Measurements from ENCODE around the gene CCDC158.
A peak's percentile ranks its signal among the peaks of the same experiment; 100 is the strongest.

The CCDC158 gene

DNA sequence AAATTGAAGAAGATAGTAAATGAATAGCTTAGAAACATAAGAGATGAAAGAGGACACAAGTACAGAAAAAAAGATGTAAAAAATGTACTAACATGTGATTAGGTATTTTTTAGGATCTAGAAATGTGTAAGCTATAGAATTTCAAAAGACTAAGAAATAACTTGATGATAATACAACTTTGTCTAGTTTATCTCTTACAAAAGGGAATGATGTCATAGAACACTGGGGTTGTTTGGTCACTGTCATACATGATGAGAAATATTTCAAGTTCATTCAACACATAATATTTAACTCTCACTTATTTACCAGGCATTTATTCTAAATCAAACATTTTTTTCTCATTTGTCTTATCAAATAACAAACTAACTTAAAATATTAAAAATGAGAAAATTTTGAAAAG lies 95.9 kb downstream of the CCDC158 start:
- Histone ChIP-seq H3K27me3 (ENCODE audit: insufficient read depth, low read length) (no peaks in the 10 kb centered on the region), H3K4me1 (ENCODE audit: insufficient read depth, low read length) (no peaks in the 10 kb centered on the region), H3K4me3 (ENCODE audit: low read length) (no peak overlapping the region), H3K9me3 (ENCODE audit: insufficient read depth, low read depth, low read length) (peaks cover 18% of the 10 kb centered on the region), H3K27ac (ENCODE audit: low read length) (no peak overlapping the region), H3K36me3 (ENCODE audit: insufficient read depth, low read depth, low read length) (no peaks in the 10 kb centered on the region), H3K9ac (ENCODE audit: low read depth, low read length) (no peak overlapping the region)

- Histone ChIP-seq H3K4me3 (ENCODE audit: low read length) (no peak overlapping the region), H3K36me3 (ENCODE audit: insufficient read depth, low read depth, low read length) (no peaks in the 10 kb centered on the region), H3K27ac (ENCODE audit: low read length) (no peak overlapping the region), H3K27me3 (ENCODE audit: insufficient read depth, low read length) (no peaks in the 10 kb centered on the region), H3K9me3 (ENCODE audit: insufficient read depth, low read depth, low read length) (peaks cover 18% of the 10 kb centered on the region), H3K9ac (ENCODE audit: low read depth, low read length) (no peak overlapping the region), H3K4me1 (ENCODE audit: insufficient read depth, low read length) (no peaks in the 10 kb centered on the region)
These were observed 98.7 kb downstream of the CCDC158 start for GRCh38 chr4:76322236-76322635.

- no peaks in the 10 kb centered on the region for H3K36me3 ChIP-seq (ENCODE audit: insufficient read depth, low read depth, low read length)
- H3K4me1 ChIP-seq (ENCODE audit: insufficient read depth, low read length), result no peaks in the 10 kb centered on the region
- no peaks in the 10 kb centered on the region for H3K9me3 ChIP-seq (ENCODE audit: insufficient read depth, low read depth, low read length)
- no peak overlapping the region for H3K9ac ChIP-seq (ENCODE audit: low read depth, low read length)
- H3K27ac ChIP-seq (ENCODE audit: low read length), result no peak overlapping the region
- no peaks in the 10 kb centered on the region for H3K27me3 ChIP-seq (ENCODE audit: insufficient read depth, low read length)
- H3K4me3 ChIP-seq (ENCODE audit: low read length), result no peak overlapping the region
These were observed 104.8 kb downstream of the CCDC158 start for GRCh38 chr4:76316131-76316530.

- H3K4me1 ChIP-seq (ENCODE audit: insufficient read depth, low read length), result no peaks in the 10 kb centered on the region
- no peaks in the 10 kb centered on the region for H3K9me3 ChIP-seq (ENCODE audit: insufficient read depth, low read depth, low read length)
- H3K4me3 ChIP-seq (ENCODE audit: low read length), result no peak overlapping the region
- no peak overlapping the region for H3K9ac ChIP-seq (ENCODE audit: low read depth, low read length)
- no peaks in the 10 kb centered on the region for H3K36me3 ChIP-seq (ENCODE audit: insufficient read depth, low read depth, low read length)
- no peak overlapping the region for H3K27ac ChIP-seq (ENCODE audit: low read length)
- H3K27me3 ChIP-seq (ENCODE audit: insufficient read depth, low read length), result no peaks in the 10 kb centered on the region
These were observed 105.5 kb downstream of the CCDC158 start for GRCh38 chr4:76315267-76315918.

DNA sequence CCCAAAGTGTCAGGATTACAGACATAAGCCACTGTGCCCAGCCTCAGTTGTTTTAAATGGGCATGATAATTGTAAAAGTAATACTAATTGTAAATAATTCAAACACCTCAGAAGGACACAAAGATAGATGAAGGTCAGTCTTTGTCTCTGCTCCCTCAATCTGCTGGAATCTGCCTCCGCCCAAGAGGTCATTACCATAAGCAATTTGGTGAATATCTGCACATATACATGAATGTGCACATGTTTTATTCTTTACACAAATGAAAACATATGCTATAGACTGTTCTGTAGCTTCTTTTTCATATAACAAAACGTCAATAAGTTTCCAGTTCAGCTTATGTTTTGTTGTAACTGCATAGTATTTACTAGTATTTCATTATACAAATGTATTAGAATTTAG lies 107.4 kb downstream of the CCDC158 start:
- Histone ChIP-seq H3K27me3 (ENCODE audit: insufficient read depth, low read length) (peaks cover 2% of the 10 kb centered on the region; the same call in 1 of the 2 replicates), H3K9ac (ENCODE audit: low read depth, low read length) (no peak overlapping the region), H3K4me1 (ENCODE audit: insufficient read depth, low read length) (no peaks in the 10 kb centered on the region)

GRCh38 chr4:76312457-76312856 lies 108.5 kb downstream of the CCDC158 start:
- Histone ChIP-seq H3K4me1 (ENCODE audit: insufficient read depth, low read length) (no peaks in the 10 kb centered on the region), H3K9ac (ENCODE audit: low read depth, low read length) (no peak overlapping the region)

More for the DNA sequence above, 107.4 kb downstream of the CCDC158 start:
- Histone ChIP-seq H3K9me3 (ENCODE audit: insufficient read depth, low read depth, low read length) (no peaks in the 10 kb centered on the region), H3K4me3 (ENCODE audit: low read length) (no peak overlapping the region), H3K36me3 (ENCODE audit: insufficient read depth, low read depth, low read length) (peaks cover 7% of the 10 kb centered on the region), H3K27ac (ENCODE audit: low read length) (no peak overlapping the region)

GRCh38 chr4:76311896-76312331 lies 109.0 kb downstream of the CCDC158 start:
- Histone ChIP-seq H3K9ac (ENCODE audit: low read depth, low read length) (no peak overlapping the region), H3K4me3 (ENCODE audit: low read length) (no peak overlapping the region), H3K36me3 (ENCODE audit: insufficient read depth, low read depth, low read length) (peaks cover 7% of the 10 kb centered on the region), H3K27ac (ENCODE audit: low read length) (no peak overlapping the region), H3K9me3 (ENCODE audit: insufficient read depth, low read depth, low read length) (no peaks in the 10 kb centered on the region), H3K4me1 (ENCODE audit: insufficient read depth, low read length) (no peaks in the 10 kb centered on the region), H3K27me3 (ENCODE audit: insufficient read depth, low read length) (peaks cover 19% of the 10 kb centered on the region)

More at GRCh38 chr4:76312457-76312856, 108.5 kb downstream of the CCDC158 start:
- H3K4me3 ChIP-seq (ENCODE audit: low read length), result no peak overlapping the region
- no peaks in the 10 kb centered on the region for H3K9me3 ChIP-seq (ENCODE audit: insufficient read depth, low read depth, low read length)
- H3K36me3 ChIP-seq (ENCODE audit: insufficient read depth, low read depth, low read length), result peaks cover 7% of the 10 kb centered on the region
- H3K27me3 ChIP-seq (ENCODE audit: insufficient read depth, low read length), result peaks cover 13% of the 10 kb centered on the region
- H3K27ac ChIP-seq (ENCODE audit: low read length), result no peak overlapping the region

DNA sequence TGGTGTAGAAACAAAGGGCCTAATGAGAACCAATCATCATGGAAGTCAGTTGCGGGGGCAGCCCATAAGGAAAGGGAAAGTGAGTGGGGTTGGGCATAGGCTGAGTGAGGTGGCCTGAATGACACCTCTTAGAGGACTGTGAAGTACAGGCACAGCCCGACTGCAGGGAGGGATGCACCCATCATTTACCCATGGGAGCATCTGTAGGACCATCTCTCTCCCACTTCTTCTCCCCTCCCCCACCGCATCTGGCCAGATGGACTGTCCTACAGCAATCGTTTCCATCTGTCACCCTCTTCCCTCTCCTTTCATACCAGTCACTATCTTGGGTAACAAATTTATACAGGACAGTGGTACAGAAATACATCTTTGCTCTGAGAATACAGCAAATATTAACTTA lies 110.3 kb downstream of the CCDC158 start:
- Histone ChIP-seq H3K27ac (ENCODE audit: low read length) (no peak overlapping the region), H3K36me3 (ENCODE audit: insufficient read depth, low read depth, low read length) (peaks cover 7% of the 10 kb centered on the region), H3K4me3 (ENCODE audit: low read length) (no peak overlapping the region), H3K4me1 (ENCODE audit: insufficient read depth, low read length) (peaks cover 1% of the 10 kb centered on the region; the same call in 1 of the 2 replicates), H3K27me3 (ENCODE audit: insufficient read depth, low read length) (peaks cover 28% of the 10 kb centered on the region), H3K9ac (ENCODE audit: low read depth, low read length) (no peak overlapping the region), H3K9me3 (ENCODE audit: insufficient read depth, low read depth, low read length) (no peaks in the 10 kb centered on the region)

- no peak overlapping the region for H3K27ac ChIP-seq (ENCODE audit: low read length)
These were observed 110.9 kb downstream of the CCDC158 start for GRCh38 chr4:76309939-76310550.

DNA sequence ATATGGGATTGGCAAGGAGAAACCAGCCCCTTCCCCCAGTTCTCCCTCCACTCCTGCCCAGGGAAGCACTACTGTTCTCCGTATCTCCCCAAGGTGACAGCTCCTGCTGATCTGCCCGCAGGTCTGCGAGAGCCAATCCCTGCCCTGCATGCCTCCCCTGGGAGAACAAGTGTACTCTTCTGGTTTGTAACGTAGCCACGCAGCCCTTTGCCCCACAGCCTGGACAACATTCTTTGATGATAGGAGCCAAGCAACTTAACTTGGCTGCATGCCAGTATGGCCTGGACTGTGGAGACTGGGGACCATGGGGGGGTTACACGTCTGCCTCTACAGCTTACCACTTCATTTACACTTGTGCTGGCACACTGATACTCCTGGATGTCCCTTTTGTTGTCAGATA lies 112.4 kb downstream of the CCDC158 start:
- Histone ChIP-seq H3K36me3 (ENCODE audit: insufficient read depth, low read depth, low read length) (peaks cover 7% of the 10 kb centered on the region), H3K9me3 (ENCODE audit: insufficient read depth, low read depth, low read length) (no peaks in the 10 kb centered on the region), H3K9ac (ENCODE audit: low read depth, low read length) (no peak overlapping the region), H3K27me3 (ENCODE audit: insufficient read depth, low read length) (peaks cover 45% of the 10 kb centered on the region), H3K27ac (ENCODE audit: low read length) (no peak overlapping the region), H3K4me3 (ENCODE audit: low read length) (no peak overlapping the region), H3K4me1 (ENCODE audit: insufficient read depth, low read length) (peaks cover 4% of the 10 kb centered on the region; the same call in 1 of the 2 replicates)

More at GRCh38 chr4:76309939-76310550, 110.9 kb downstream of the CCDC158 start:
- Histone ChIP-seq H3K9me3 (ENCODE audit: insufficient read depth, low read depth, low read length) (no peaks in the 10 kb centered on the region), H3K27me3 (ENCODE audit: insufficient read depth, low read length) (peaks cover 34% of the 10 kb centered on the region), H3K36me3 (ENCODE audit: insufficient read depth, low read depth, low read length) (peaks cover 7% of the 10 kb centered on the region), H3K9ac (ENCODE audit: low read depth, low read length) (no peak overlapping the region), H3K4me1 (ENCODE audit: insufficient read depth, low read length) (peaks cover 4% of the 10 kb centered on the region; the same call in 1 of the 2 replicates), H3K4me3 (ENCODE audit: low read length) (no peak overlapping the region)

DNA sequence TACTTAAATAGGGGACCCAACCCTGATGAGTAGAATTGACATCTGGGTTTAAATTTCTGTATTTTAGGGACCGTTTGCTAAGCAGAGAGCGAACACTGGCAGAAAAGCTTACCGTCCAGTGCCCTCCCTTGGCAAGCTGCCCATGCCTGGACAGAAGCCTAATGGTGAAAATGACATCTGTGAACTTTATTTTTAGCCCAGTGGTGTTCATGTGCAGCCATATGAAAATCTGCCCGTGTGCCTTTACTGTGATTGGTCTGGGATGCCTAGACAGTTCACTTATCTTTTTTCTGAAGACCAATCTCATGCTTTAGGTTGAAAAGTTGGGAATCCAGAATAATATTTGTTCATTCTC lies 113.3 kb downstream of the CCDC158 start:
- H3K36me3 ChIP-seq (ENCODE audit: insufficient read depth, low read depth, low read length), result peaks cover 7% of the 10 kb centered on the region
- H3K9me3 ChIP-seq (ENCODE audit: insufficient read depth, low read depth, low read length), result no peaks in the 10 kb centered on the region
- H3K27ac ChIP-seq (ENCODE audit: low read length), result no peak overlapping the region
- H3K27me3 ChIP-seq (ENCODE audit: insufficient read depth, low read length), result peaks cover 45% of the 10 kb centered on the region
- peak overlapping the region; percentile 96 for H3K4me3 ChIP-seq (ENCODE audit: low read length)
- peaks cover 4% of the 10 kb centered on the region; the same call in 1 of the 2 replicates for H3K4me1 ChIP-seq (ENCODE audit: insufficient read depth, low read length)
- H3K9ac ChIP-seq (ENCODE audit: low read depth, low read length), result peak overlapping the region; percentile 81; the same call in 1 of the 2 replicates
